Activated naive CD8-positive, alpha-beta T cell (primary cell): ENCODE results near the gene ITIH6.
A peak's percentile ranks its signal among the peaks of the same experiment; 100 is the strongest.
"Not testable (repeated sequence)": the region's sequence is repeated elsewhere in the genome, so short reads cannot be mapped to it uniquely, and the experiment has no call there.

Experiments used
- H3K27ac Mint-ChIP-seq: one replicate; pipeline ENCODE4 v1.8.0; 2021; ENCODE audit warnings: mixed read lengths
- H3K27me3 Mint-ChIP-seq: one replicate; pipeline ENCODE4 v1.8.0; 2021; ENCODE audit warnings: mixed read lengths
- H3K36me3 Mint-ChIP-seq: one replicate; pipeline ENCODE4 v1.8.0; 2021; ENCODE audit warnings: mixed read lengths
- H3K4me1 Mint-ChIP-seq: one replicate; pipeline ENCODE4 v1.8.0; 2021; ENCODE audit warnings: low read depth, mixed read lengths
- H3K4me3 Mint-ChIP-seq: one replicate; pipeline ENCODE4 v1.8.0; 2021; ENCODE audit warnings: mild to moderate bottlenecking, mixed read lengths
- H3K9me3 Mint-ChIP-seq: one replicate; pipeline ENCODE4 v1.8.0; 2021; ENCODE audit warnings: low read depth, mixed read lengths

The ITIH6 gene

DNA sequence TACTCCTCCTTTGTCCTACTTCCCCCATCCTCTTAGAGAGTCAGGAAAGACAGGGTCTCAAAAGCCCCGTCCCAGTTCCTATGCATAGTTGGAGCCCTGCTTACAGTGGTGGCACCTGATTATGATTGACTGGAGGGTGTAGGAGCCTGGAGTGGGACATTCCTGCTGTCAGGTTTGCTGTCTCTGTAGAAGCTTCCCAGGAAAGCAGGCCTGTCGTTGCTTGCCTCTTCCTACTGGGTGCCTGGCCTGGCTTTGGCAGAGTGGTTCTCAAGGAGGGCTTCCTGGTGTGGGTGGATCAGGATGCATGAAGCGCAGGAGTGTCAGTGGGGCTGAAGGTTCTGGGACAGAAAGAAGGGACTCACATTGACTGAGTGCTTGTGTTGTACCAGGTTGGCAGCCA, 14.3 kb upstream of the ITIH6 start:
- no peak overlapping the region for H3K27ac Mint-ChIP-seq
- H3K36me3 Mint-ChIP-seq: peaks cover 3% of the 10 kb centered on the region

DNA sequence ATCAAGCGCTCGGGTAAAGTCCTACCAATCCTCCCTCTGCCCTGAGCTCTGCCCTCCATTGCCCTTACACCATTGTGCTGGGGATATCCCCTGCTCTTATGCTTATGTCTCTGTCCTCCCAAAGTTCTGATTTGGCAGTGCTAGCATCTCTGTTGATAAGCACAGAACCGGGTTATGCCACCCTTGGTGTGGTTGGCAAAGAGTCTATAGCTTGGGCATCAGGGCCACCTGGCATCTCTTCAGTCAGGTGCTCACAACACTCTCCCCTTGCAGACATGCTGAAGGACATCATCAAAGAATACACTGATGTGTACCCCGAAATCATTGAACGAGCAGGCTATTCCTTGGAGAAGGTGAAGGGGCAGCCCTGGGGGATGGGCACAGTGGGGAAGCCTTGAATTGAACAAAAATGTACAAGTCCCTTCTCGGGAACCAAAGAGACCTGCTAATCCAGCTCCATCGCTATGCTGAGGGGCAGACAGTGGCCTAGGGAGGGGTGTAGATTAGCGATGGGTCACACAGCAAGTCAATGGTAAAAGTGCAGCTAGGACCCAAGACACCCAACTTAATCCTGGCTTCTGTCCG, 13.3 kb upstream of the ITIH6 start:
- Mint-ChIP-seq H3K36me3 (peaks cover 3% of the 10 kb centered on the region), H3K4me3 (no peak overlapping the region), H3K27me3 (no peaks in the 10 kb centered on the region), H3K4me1 (peaks cover 16% of the 10 kb centered on the region), H3K27ac (no peak overlapping the region), H3K9me3 (no peaks in the 10 kb centered on the region)

More for the DNA sequence above, 14.3 kb upstream of the ITIH6 start:
- Mint-ChIP-seq H3K4me3 (no peak overlapping the region), H3K9me3 (no peaks in the 10 kb centered on the region), H3K4me1 (peaks cover 15% of the 10 kb centered on the region), H3K27me3 (no peaks in the 10 kb centered on the region)

DNA sequence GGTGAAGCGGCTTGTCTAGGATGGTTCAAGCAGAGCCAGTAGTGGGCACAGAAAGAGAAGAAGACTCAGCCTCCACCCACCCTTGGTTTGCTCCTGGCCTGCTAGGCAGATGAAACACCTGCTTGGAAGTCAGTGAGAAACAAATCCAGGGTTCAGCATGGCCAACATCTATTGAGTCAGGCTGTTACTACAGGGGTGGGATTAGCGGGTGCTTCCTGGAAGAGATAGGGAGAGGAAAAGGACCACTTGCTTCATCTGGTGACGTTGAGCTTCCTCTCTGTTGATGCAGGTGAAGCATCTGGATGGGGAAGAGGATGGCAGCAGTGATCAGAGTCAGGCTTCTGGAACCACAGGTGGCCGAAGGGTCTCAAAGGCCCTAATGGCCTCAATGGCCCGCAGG, 12.5 kb upstream of the ITIH6 start:
- Mint-ChIP-seq H3K27ac (no peak overlapping the region), H3K4me1 (peaks cover 16% of the 10 kb centered on the region), H3K9me3 (no peaks in the 10 kb centered on the region), H3K4me3 (no peak overlapping the region), H3K27me3 (no peaks in the 10 kb centered on the region), H3K36me3 (no peaks in the 10 kb centered on the region)

DNA sequence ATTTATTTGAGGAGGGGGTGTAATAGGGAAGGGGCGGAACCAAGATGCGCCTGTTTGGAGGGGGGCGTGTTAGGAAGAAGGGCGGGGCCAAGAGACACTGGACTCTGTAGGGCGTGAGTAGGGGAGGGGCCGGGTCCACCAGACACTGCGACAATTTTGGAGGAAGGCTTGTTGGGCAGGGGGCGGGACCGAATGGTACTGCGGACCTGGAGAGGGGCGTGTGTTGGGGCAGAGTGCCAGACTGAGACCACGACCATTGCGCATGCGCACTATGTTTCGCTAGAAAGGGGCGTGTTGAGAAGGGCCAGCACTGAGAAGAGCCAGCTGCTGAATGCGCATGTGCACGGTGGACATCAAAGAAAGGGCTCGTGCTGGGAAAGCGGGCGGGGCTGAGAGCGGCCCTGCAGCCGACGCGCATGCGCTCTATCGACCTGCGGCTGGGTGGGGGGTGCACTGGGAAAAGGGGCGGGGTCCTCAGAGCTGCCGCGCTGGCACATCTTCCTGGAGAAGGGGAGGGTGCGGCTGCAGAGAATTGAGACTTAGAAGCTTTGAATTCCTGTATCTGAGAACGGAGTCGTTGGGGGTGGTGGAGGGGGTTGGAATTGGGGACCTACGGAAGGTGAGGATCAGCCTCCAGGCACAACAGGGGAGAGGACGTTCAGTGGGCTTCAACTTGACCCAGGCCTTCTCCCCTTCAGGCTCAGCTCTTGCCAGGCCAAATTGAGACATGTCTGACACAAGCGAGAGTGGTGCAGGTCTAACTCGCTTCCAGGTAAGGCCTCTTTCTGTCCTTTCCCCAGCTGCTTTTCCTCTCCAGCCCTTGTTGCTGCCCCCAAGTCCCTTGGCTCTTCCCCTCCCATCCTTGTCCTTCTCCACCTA, 10.8 kb upstream of the ITIH6 start:
- Mint-ChIP-seq H3K36me3 (no peaks in the 10 kb centered on the region), H3K27ac (peak overlapping the region; percentile 91), H3K9me3 (no peaks in the 10 kb centered on the region), H3K4me1 (peaks cover 16% of the 10 kb centered on the region), H3K27me3 (no peaks in the 10 kb centered on the region), H3K4me3 (peak overlapping the region; percentile 95)

DNA sequence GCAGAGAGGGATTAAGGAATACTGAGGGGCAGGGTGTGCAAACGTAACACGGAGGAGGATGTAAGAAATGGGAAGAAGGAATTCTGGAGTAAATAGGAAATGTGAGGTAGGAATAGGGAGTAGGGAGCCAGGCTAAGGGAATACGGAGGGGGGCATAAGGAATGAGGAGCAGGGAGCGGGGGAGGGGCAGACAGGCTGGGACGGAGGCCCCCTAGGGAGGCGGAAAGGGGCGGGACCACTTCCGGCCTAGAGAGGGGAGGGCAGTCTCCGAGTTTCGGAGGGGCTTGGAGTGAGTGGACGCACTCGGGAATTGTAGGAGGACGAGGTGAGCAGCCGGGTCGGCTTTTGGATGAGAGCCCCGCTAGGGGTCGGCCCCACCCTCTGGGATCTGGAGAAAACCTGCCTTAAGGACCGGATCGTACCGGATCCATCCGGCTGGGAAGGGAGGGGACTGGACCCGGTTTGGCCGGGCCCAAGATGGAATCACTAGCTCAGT, 10.1 kb upstream of the ITIH6 start:
- Mint-ChIP-seq H3K36me3 (no peaks in the 10 kb centered on the region), H3K4me1 (peaks cover 16% of the 10 kb centered on the region), H3K4me3 (peak overlapping the region; percentile 95), H3K27ac (peak overlapping the region; percentile 91), H3K9me3 (no peaks in the 10 kb centered on the region), H3K27me3 (no peaks in the 10 kb centered on the region)

DNA sequence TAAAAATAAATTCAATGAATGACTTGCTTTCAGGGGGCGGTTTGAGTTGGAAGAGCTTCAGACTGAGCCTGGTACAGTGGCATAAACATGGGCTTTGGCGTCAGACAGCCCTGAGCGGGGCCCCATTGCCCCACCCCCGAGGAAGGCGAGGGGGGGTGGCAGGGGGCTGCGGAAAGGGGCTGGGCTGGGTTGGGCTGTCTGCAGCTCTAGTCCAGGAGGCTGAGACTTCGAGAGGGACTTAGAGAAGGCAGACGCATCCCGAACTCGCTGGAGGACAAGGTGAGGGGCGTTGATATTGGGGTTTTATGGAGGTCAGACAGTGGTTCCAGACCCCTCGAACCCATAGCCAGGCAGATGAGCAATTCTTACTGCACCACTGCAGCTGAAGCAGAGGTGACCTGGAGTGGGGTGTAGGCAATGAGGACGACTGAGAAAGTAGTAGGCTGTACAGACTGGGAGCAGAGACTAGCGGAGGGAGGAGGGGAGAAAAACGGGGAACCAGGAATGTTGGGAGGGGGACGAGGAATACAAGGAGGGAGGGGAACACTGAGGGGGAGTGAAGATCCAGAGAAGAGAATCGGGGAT, 9.6 kb upstream of the ITIH6 start, which contains the start of gene MAGED2:
MAGED2 (plus strand) TSS at position 222 of the 585 bp plus-strand sequence. CDS start 1,587 bp downstream, outside the sequence.
- no peaks in the 10 kb centered on the region for H3K27me3 Mint-ChIP-seq
- peak within 1 kb of the TSS; percentile 91 for H3K27ac Mint-ChIP-seq
- H3K36me3 Mint-ChIP-seq: no peaks in the 10 kb centered on the region
- H3K4me3 Mint-ChIP-seq: peak within 1 kb of the TSS; percentile 95
- peaks cover 16% of the 10 kb centered on the region for H3K4me1 Mint-ChIP-seq
- no peaks in the 10 kb centered on the region for H3K9me3 Mint-ChIP-seq

DNA sequence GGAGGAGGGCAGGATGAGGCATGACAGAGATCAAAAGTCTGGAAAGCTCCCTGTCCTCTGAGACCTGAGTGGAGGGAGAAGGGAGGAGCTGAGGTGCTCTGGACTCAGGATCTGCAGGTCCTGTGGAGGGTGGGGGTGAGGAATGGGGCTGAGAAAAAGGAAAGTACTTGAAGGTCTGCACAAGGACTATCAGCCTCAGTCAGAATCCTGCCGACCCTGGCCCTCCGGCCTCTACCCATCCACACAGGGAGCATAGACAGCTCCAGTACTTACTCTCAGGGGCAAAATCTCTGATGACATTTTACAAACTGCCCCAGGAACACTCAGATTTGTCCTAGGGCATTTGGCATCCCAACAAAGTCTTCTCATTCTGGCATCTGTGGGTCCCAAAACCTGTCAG, 991 bp upstream of the ITIH6 start:
- no peaks in the 10 kb centered on the region for H3K36me3 Mint-ChIP-seq
- no peak overlapping the region for H3K27ac Mint-ChIP-seq
- H3K27me3 Mint-ChIP-seq: no peaks in the 10 kb centered on the region
- no peaks in the 10 kb centered on the region for H3K9me3 Mint-ChIP-seq
- H3K4me3 Mint-ChIP-seq: no peak overlapping the region
- H3K4me1 Mint-ChIP-seq: no peaks in the 10 kb centered on the region

DNA sequence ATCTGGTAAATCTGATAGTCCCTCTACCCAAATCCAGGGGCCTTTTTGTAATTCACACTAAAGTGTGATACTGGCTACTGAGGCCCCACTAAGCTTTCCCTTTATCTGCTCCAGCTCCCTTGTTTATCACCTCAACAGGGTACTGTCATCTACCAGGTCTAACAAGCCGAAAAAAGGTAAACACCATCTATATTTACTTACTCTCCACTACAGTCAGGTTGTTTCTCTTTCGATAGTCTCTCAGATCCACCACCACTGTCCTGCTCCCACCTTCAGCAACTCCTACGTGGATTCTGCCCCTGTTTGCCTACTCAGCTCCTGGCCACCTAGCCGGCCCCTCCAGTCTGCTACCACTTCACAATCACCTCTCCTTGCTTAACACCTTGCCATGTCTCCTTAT, 3.3 kb downstream of the ITIH6 start:
- no peak overlapping the region for H3K4me3 Mint-ChIP-seq
- no peak overlapping the region for H3K27ac Mint-ChIP-seq
- no peaks in the 10 kb centered on the region for H3K36me3 Mint-ChIP-seq
- H3K9me3 Mint-ChIP-seq: no peaks in the 10 kb centered on the region
- H3K27me3 Mint-ChIP-seq: no peaks in the 10 kb centered on the region
- no peaks in the 10 kb centered on the region for H3K4me1 Mint-ChIP-seq

DNA sequence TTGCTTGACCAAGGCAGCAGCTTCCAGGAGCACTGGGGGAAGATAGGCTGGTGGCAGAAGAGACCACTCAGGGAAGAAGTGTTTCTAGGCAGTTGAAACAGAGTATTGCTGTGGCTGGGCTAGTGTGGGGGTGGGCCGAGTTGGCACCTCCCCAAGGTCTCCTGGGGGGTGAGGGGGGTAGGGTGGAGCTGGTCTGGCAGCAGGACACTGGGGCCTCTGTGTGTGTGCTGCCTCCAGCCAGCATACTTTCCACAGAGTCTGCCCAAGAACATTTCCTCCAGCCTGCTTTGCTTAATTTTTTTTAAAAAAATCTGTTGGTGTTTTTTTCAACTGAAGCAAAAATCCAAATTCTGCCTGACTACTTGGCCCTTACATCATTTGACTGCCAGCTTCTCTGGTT, 4.0 kb downstream of the ITIH6 start:
- H3K27me3 Mint-ChIP-seq: no peaks in the 10 kb centered on the region
- no peaks in the 10 kb centered on the region for H3K4me1 Mint-ChIP-seq
- H3K9me3 Mint-ChIP-seq: no peaks in the 10 kb centered on the region
- no peak overlapping the region for H3K27ac Mint-ChIP-seq
- H3K36me3 Mint-ChIP-seq: no peaks in the 10 kb centered on the region
- no peak overlapping the region for H3K4me3 Mint-ChIP-seq

DNA sequence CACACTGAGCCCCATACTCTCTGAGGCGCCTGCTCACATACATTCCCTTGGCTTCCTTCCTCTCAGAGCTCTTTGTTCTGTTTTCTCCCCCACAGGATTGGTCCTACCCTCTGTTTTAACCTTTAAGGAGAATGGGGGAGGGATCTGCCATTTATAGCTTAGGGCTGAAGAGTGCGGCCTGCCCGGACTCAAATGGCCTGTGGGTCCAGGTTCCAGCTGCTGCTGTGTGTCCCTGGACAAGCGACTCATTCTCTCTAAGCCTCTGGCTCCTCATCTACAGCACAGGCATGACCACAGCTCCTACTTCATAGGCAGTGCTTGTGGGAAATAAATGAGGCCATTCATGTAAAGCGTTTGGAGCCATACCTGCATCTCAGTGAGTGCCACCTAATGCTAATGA, 8.7 kb downstream of the ITIH6 start:
- not testable (repeated sequence) for H3K9me3 Mint-ChIP-seq, H3K27ac Mint-ChIP-seq, H3K36me3 Mint-ChIP-seq, H3K27me3 Mint-ChIP-seq, H3K4me3 Mint-ChIP-seq, H3K4me1 Mint-ChIP-seq

DNA sequence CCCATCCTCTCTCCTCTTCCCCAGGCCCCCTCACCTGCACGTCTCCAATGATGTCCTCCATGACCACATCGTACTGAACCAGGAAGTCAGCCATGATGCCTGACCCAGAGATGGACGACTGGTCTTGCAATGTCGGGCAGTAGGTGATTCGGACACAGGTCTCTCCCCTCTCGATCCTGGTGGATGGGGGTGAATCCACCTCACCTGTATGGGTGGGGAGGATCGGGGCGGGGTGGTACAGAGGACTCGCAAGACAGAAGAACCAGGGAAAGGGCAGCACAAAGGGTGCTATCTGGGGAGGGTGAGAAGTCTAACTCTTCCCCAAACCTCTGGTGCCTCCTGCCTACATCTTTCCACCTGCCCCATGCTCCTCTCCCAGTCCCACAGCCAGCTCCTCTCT, 9.6 kb downstream of the ITIH6 start:
- H3K27ac Mint-ChIP-seq: no peak overlapping the region
- no peaks in the 10 kb centered on the region for H3K9me3 Mint-ChIP-seq
- H3K27me3 Mint-ChIP-seq: no peaks in the 10 kb centered on the region
- no peaks in the 10 kb centered on the region for H3K36me3 Mint-ChIP-seq
- no peak overlapping the region for H3K4me3 Mint-ChIP-seq
- no peaks in the 10 kb centered on the region for H3K4me1 Mint-ChIP-seq

DNA sequence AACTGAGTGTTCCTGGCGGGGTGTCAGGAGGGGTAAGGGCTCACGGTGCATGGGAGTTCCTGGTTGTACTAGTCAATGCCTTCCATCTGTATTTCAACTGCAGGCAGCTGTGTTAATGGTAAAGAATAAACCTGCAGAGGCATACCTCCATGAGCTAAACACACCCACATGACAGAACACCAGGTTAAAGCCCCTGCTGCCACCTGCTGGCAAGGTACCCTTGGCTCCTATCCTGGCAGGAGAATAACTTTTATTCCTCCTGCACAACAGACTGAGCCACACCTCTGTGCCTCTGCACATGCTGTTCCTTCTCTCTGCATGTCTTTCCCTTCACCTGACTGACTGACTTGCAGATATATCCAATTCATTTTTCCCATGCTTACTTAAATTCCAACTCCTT, 11.1 kb downstream of the ITIH6 start:
- Mint-ChIP-seq H3K27me3 (no peaks in the 10 kb centered on the region), H3K4me1 (no peaks in the 10 kb centered on the region), H3K36me3 (no peaks in the 10 kb centered on the region), H3K4me3 (no peak overlapping the region), H3K27ac (no peak overlapping the region), H3K9me3 (no peaks in the 10 kb centered on the region)

DNA sequence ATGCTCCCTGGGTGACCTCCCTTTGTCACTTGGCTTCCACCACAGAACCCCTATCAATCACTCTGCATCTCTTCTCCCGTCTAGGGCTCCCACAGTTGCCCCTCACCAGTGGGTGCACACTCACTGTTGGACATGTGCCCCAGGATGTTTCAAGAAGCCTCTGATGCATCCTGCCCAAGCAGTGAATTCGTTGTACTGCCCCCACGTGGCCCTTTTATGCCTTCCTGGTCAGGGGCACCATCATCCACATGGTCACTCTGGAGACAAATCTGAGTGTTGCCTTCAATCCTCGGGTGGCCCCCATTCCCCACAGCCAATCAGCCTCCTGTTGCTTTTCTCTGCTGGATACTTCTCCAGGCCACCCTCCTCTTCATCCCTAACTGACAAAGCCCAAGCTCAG, 12.2 kb downstream of the ITIH6 start:
- no peaks in the 10 kb centered on the region for H3K27me3 Mint-ChIP-seq
- H3K36me3 Mint-ChIP-seq: no peaks in the 10 kb centered on the region
- no peak overlapping the region for H3K4me3 Mint-ChIP-seq
- no peak overlapping the region for H3K27ac Mint-ChIP-seq
- H3K9me3 Mint-ChIP-seq: no peaks in the 10 kb centered on the region
- no peaks in the 10 kb centered on the region for H3K4me1 Mint-ChIP-seq

DNA sequence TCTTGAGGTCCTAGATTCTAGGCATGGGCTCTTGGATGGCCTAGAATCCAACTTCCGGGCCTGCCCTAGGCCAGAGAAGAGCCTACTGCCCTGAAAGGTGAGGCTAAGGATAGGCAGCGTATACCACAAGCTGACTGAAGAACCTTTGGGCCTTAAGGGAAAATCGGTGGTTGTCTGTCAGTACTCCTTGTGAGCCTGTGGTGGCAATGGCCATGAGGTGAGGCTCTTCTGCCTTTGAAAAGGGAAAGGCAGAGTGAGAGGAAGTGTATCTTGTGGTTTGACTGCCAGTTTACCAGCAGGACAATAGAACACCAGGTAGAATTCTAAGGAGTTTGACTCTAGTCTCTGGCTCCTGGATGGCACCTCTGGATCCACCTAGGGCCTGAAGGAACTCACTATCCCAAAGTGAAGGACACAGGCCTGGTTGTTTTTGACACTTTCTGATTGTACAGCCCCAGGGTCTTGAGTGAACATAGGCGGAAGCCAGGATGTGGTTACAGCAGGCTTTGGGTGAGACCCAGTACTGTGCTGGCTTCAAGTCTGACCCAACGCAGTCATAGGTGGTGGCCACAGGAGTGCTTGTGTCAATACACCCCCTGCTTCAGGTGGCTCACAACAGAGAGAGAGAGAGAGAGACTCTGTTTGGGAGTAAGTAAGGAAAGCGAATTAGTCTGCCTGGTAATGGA, 20.9 kb downstream of the ITIH6 start:
- Mint-ChIP-seq H3K9me3 (no peaks in the 10 kb centered on the region), H3K27me3 (peaks cover 1% of the 10 kb centered on the region), H3K36me3 (peaks cover under 1% of the 10 kb centered on the region), H3K4me1 (peaks cover 10% of the 10 kb centered on the region), H3K4me3 (no peak overlapping the region), H3K27ac (no peak overlapping the region)

DNA sequence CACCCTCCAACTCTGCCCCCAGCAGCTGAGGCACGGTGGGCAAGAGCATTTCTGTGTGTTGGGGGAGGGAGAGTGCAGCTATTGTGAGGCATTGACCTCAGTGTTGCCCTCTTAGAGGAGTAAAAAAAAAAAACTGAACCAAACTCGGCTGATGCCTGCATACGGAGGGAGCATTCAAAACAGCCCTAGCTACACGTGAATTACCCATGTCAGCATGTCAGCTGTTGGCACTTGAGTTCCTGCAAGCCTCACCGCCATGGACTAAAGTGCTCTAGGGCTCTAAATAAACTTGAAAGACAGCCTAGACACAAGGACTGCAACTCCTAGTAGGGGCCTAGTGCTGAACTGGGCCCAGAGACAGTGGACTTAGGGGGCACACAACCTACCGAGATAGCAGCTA, 22.0 kb downstream of the ITIH6 start:
- Mint-ChIP-seq H3K36me3 (peaks cover 3% of the 10 kb centered on the region), H3K27me3 (peaks cover 1% of the 10 kb centered on the region), H3K9me3 (no peaks in the 10 kb centered on the region), H3K4me3 (no peak overlapping the region), H3K27ac (no peak overlapping the region), H3K4me1 (peaks cover 10% of the 10 kb centered on the region)
